ENCODE measurements around the gene POLA1. TPM values are rescaled to one million over a fixed set of nuclear protein-coding genes. Genes with fewer than 3 reads are reported as not detected.
"Not testable (repeated sequence)": the region's sequence is repeated elsewhere in the genome, so short reads cannot be mapped to it uniquely, and the experiment has no call there.

POLA1 gene
- total RNA-seq, 1 donor from 2014 or later: 7.4 TPM

GRCh38 chrX:24851780-24852179 is 158.1 kb downstream of the POLA1 start:
- no peaks in the 10 kb centered on the region for H3K36me3 ChIP-seq (ENCODE audit: control insufficient read depth, insufficient read depth, low read length)
- DNase-seq (ENCODE audit: low read depth): no peak
- no peak overlapping the region for H3K4me3 ChIP-seq (ENCODE audit: low read depth, low read length)
- no peaks in the 10 kb centered on the region for H3K27me3 ChIP-seq (ENCODE audit: control insufficient read depth, insufficient read depth, low read length)
- no peak for FAIRE-seq
- TF ChIP-seq, protein P1, sequence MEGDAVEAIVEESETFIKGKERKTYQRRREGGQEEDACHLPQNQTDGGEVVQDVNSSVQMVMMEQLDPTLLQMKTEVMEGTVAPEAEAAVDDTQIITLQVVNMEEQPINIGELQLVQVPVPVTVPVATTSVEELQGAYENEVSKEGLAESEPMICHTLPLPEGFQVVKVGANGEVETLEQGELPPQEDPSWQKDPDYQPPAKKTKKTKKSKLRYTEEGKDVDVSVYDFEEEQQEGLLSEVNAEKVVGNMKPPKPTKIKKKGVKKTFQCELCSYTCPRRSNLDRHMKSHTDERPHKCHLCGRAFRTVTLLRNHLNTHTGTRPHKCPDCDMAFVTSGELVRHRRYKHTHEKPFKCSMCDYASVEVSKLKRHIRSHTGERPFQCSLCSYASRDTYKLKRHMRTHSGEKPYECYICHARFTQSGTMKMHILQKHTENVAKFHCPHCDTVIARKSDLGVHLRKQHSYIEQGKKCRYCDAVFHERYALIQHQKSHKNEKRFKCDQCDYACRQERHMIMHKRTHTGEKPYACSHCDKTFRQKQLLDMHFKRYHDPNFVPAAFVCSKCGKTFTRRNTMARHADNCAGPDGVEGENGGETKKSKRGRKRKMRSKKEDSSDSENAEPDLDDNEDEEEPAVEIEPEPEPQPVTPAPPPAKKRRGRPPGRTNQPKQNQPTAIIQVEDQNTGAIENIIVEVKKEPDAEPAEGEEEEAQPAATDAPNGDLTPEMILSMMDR (IDR thresholded peaks at IDR 0.05; ENCODE audit: insufficient read depth, low read length, severe bottlenecking): no peak

DNA sequence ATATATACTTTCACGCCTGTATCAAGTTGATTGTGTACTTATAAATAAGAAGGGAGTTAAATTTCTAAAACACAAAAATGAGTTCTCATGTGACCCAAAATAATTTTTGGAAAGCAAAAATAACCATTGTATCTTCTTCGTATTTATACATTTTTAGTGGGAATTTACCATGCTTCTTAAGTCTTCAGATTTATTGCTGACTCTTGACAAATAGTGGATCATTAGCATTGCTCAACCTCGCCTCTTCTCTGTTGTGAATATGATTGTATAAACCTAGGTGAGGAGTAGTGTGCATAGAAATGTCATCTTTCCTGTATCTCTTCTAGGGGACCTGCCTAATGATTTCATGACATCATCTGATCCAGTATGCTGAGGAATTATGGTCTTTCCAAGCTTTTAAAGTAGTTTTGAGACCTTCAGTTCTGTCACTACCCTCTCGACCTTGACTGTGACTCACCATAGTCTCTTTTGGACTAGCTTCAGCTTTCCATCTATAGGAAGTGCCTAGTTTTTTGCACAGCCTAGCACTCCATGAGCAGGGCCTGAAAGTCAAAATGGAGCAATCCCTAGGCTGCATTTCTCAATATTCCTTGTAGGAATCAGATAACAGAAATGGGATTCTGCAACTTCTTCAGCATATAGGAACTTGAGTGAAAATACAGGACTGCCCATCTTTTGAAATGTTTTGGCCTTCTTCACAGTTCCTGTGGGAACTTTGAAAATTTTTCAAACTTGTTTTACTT is 164.5 kb downstream of the POLA1 start:
- no peak for DNase-seq (ENCODE audit: low read depth)
- H3K4me3 ChIP-seq (ENCODE audit: low read depth, low read length): no peak overlapping the region
- FAIRE-seq: no peak
- no peaks in the 10 kb centered on the region for H3K36me3 ChIP-seq (ENCODE audit: control insufficient read depth, insufficient read depth, low read length)
- no peaks in the 10 kb centered on the region for H3K27me3 ChIP-seq (ENCODE audit: control insufficient read depth, insufficient read depth, low read length)
- TF ChIP-seq, protein P1 (IDR thresholded peaks at IDR 0.05; ENCODE audit: insufficient read depth, low read length, severe bottlenecking): no peak

- TF ChIP-seq, protein P1 (IDR thresholded peaks at IDR 0.05; ENCODE audit: insufficient read depth, low read length, severe bottlenecking): no peak
- no peaks in the 10 kb centered on the region for H3K36me3 ChIP-seq (ENCODE audit: control insufficient read depth, insufficient read depth, low read length)
- FAIRE-seq (no peak), DNase-seq (ENCODE audit: low read depth) (no peak)
- no peaks in the 10 kb centered on the region for H3K27me3 ChIP-seq (ENCODE audit: control insufficient read depth, insufficient read depth, low read length)
- H3K4me3 ChIP-seq (ENCODE audit: low read depth, low read length): no peak overlapping the region
Observed at GRCh38 chrX:24859211-24859841, 165.6 kb downstream of the POLA1 start.

DNA sequence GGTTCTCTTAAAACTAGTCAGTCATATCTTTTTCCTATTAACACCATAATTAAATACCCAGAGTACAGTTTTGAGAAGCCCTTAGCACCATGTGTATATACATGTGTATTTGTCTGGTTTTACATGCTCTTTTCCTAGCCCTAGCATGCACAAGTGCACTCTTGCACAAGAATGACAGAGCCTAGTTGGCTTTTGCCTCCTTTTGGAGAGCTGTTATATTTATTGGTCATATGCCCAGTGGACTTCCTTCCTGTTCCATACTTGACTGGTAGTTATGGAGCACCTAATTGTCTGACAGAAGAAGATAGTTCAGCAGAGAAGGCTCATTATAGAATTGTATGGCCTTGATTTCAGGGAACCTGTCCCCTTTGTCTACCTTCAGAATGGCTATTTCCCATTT is 166.4 kb downstream of the POLA1 start:
- Histone ChIP-seq H3K36me3 (ENCODE audit: control insufficient read depth, insufficient read depth, low read length) (no peaks in the 10 kb centered on the region), H3K4me3 (ENCODE audit: low read depth, low read length) (no peak overlapping the region), H3K27me3 (ENCODE audit: control insufficient read depth, insufficient read depth, low read length) (no peaks in the 10 kb centered on the region)
- FAIRE-seq: no peak
- TF ChIP-seq, protein P1 (IDR thresholded peaks at IDR 0.05; ENCODE audit: insufficient read depth, low read length, severe bottlenecking): no peak
- DNase-seq (ENCODE audit: low read depth): no peak

DNA sequence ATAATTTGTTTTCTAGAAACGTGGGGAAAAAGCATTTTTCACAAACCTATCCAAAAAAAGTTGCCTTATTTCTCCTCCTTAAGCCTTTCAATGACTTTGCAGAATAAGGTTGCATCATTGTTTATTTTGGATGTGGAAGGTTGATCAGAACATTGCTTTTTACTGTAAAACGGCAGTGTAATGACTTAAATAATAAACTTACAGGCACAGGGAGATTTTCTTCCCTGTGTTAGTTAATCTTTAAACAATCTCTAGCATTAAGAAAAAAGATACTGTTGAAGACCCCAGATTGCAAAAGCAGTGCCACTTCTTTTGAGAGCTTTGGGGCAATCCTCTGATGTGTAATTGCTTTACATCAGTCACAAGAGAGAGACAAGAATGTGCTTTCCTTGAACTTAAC is 168.6 kb downstream of the POLA1 start:
- no peak for FAIRE-seq

DNA sequence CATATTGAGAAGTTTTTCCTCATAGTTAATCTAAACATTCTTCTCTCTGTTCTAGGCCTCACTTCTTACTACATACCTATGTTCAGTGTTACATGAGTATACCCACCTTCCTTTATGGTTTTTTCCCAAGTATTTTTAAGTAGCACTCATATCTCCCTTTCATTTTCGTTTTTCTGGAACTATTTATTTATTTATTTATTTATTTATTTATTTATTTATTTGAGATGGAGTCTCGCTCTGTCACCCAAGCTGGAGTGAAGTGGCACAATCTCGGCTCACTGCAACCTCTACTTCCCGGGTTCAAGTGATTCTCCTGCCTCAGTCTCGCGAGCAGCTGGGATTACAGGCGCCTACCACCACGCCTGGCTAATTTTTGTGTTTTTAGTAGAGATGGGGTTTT is 170.1 kb downstream of the POLA1 start:
- H3K4me3 ChIP-seq (ENCODE audit: low read depth, low read length); DNase-seq (ENCODE audit: low read depth); H3K27me3 ChIP-seq (ENCODE audit: control insufficient read depth, insufficient read depth, low read length); H3K36me3 ChIP-seq (ENCODE audit: control insufficient read depth, insufficient read depth, low read length); FAIRE-seq: not testable (repeated sequence)

More for the DNA sequence above, 168.6 kb downstream of the POLA1 start:
- TF ChIP-seq, protein P1 (IDR thresholded peaks at IDR 0.05; ENCODE audit: insufficient read depth, low read length, severe bottlenecking): no peak
- H3K36me3 ChIP-seq (ENCODE audit: control insufficient read depth, insufficient read depth, low read length): no peaks in the 10 kb centered on the region
- H3K27me3 ChIP-seq (ENCODE audit: control insufficient read depth, insufficient read depth, low read length): no peaks in the 10 kb centered on the region
- no peak for DNase-seq (ENCODE audit: low read depth)
- H3K4me3 ChIP-seq (ENCODE audit: low read depth, low read length): no peak overlapping the region
